K562 (cell line): ENCODE measurements around the gene MACF1. TPM values are rescaled to one million over a fixed set of nuclear protein-coding genes. Genes with fewer than 3 reads are reported as not detected.

Experiments
- ATF1 ChIP-seq, 2 experiments: fragments of 450-650 bp in 1 of 2; IDR thresholded peaks; 2 replicates each; pipeline ENCODE4 v1.6.1; 2016; ENCODE audit warnings: missing compliant biosample characterization in 1 of 2, missing genetic modification characterization in 1 of 2
- ATF4 ChIP-seq: fragments of 450-650 bp; formaldehyde crosslinking; IDR thresholded peaks from 2 replicates; pipeline ENCODE4 v1.4.0; 2022; ENCODE audit warnings: mild to moderate bottlenecking, moderate library complexity
- CAMTA2 ChIP-seq: fragments of 250-450 bp; sonication (Bioruptor Pico); conservative IDR thresholded peaks from 2 replicates; pipeline ENCODE4 v1.5.1; 2022
- CBFA2T2 ChIP-seq: fragments of 450-650 bp; conservative IDR thresholded peaks from 2 replicates; pipeline ENCODE4 v1.6.1; 2017; ENCODE audit warnings: mild to moderate bottlenecking
- DMBX1 ChIP-seq: fragments of 250-450 bp; sonication (Bioruptor Pico); IDR thresholded peaks from 2 replicates; pipeline ENCODE4 v1.8.0; 2022; ENCODE audit warnings: inconsistent platforms, mild to moderate bottlenecking, moderate library complexity, borderline replicate concordance
- ELF4 ChIP-seq: fragments of 450-650 bp; formaldehyde crosslinking; IDR thresholded peaks from 2 replicates; pipeline ENCODE4 v1.4.0; 2022; ENCODE audit warnings: missing genetic modification characterization
- HDAC8 ChIP-seq: fragments of 450-650 bp; IDR thresholded peaks from 2 replicates; pipeline ENCODE4 v1.6.1; 2016; ENCODE audit warnings: mild to moderate bottlenecking, missing genetic modification characterization, moderate library complexity, missing compliant biosample characterization
- NR2C2 ChIP-seq, 2 experiments: fragments of 200-800 bp in 1 of 2; sonication (Bioruptor generic) in 1 of 2; sonication (generic) in 1 of 2; formaldehyde crosslinking in 1 of 2; IDR thresholded peaks; 2 replicates each; pipeline versions ENCODE4 v1.6.1 to v1.8.0; 2016 to 2022; ENCODE audit warnings: mild to moderate bottlenecking in 1 of 2, missing compliant biosample characterization in 1 of 2, missing genetic modification characterization in 1 of 2, missing genetic modification reagents in 1 of 2
- NRF1 ChIP-seq, 2 experiments: fragments of 450-650 bp; IDR thresholded peaks in 1 of 2; conservative IDR thresholded peaks in 1 of 2; 2 replicates each; pipeline ENCODE4 v1.6.1; 2014; ENCODE audit warnings: mild to moderate bottlenecking in 2 of 2
- PTTG1 ChIP-seq: fragments of 450-650 bp; IDR thresholded peaks from 2 replicates; pipeline ENCODE4 v1.6.1; 2016; ENCODE audit warnings: low read depth, mild to moderate bottlenecking, missing genetic modification characterization, missing compliant biosample characterization
- TAF9B ChIP-seq: fragments of 450-650 bp; IDR thresholded peaks from 2 replicates; pipeline ENCODE4 v1.6.1; 2018; ENCODE audit warnings: mild to moderate bottlenecking; ENCODE audit not compliant: partially characterized antibody
- TBL1XR1 ChIP-seq, 2 experiments: IDR thresholded peaks; 2 replicates each; pipeline ENCODE4 v1.6.1; 2012; ENCODE audit warnings: improper control_type of control experiment in 2 of 2, low read length in 2 of 2, mild to moderate bottlenecking in 1 of 2
- THRAP3 ChIP-seq: fragments of 450-650 bp; IDR thresholded peaks from 2 replicates; pipeline ENCODE4 v1.6.1; 2016; ENCODE audit warnings: mild to moderate bottlenecking, inconsistent platforms, borderline replicate concordance
- TOE1 ChIP-seq, 2 experiments: fragments of 450-650 bp in 1 of 2; sonication (generic) in 1 of 2; formaldehyde crosslinking in 1 of 2; IDR thresholded peaks; 2 replicates each; pipeline versions ENCODE4 v1.7.1 to v1.8.0; 2016 to 2022; ENCODE audit warnings: borderline replicate concordance in 2 of 2, mild to moderate bottlenecking in 2 of 2, antibody characterized with exemption in 1 of 2, inconsistent platforms in 1 of 2, low read depth in 1 of 2, missing genetic modification reagents in 1 of 2, moderate library complexity in 1 of 2
- ZBTB12 ChIP-seq: fragments of 250-450 bp; sonication (Bioruptor Pico); IDR thresholded peaks from 2 replicates; pipeline ENCODE4 v1.4.0; 2020
- ZBTB17 ChIP-seq: fragments of 450-650 bp; formaldehyde crosslinking; IDR thresholded peaks from 2 replicates; pipeline ENCODE4 v1.4.0; 2020; ENCODE audit warnings: mild to moderate bottlenecking
- ZNF3 ChIP-seq: fragments of 250-450 bp; sonication (Bioruptor Pico); IDR thresholded peaks from 2 replicates; pipeline ENCODE4 v1.5.0; 2021; ENCODE audit warnings: mild to moderate bottlenecking, moderate library complexity
- ZNF41 ChIP-seq: fragments of 250-450 bp; sonication (Bioruptor Pico); conservative IDR thresholded peaks from 2 replicates; pipeline ENCODE4 v1.4.0; 2020; ENCODE audit warnings: mild to moderate bottlenecking
- ZNF717 ChIP-seq: fragments of 250-450 bp; sonication (Bioruptor Pico); IDR thresholded peaks from 2 replicates; pipeline ENCODE4 v1.5.0; 2021
- polyA plus RNA-seq, 8 experiments: library from polyadenylated mRNA; depleted of rRNA in 4 of 8; stranded (reverse) in 5 of 8; unstranded in 3 of 8; fragments of >200 nt; fragmentation: Nextera tagmentation in 2 of 8; fragmentation: Illumina TruSeq in 1 of 8; extraction: Ambion mirVana in 2 of 8; extraction: Trizol in 1 of 8; gene quantifications; 2 replicates each; pipeline versions ENCODE4 v1.2.1 to v1.2.3, GENCODE V29; 2011 to 2014; ENCODE audit warnings: inconsistent platforms in 1 of 8, missing spikeins in 1 of 8
- total RNA-seq, 7 experiments: library from RNA; depleted of rRNA in 6 of 7; stranded (reverse); fragments of >200 nt in 6 of 7; fragmentation: Illumina TruSeq in 2 of 7; extraction: Trizol in 2 of 7; gene quantifications; 2 replicates each; pipeline versions ENCODE4 v1.2.1 to v1.2.3, GENCODE V29; 2011 to 2021; ENCODE audit warnings: low replicate concordance in 1 of 7
- TF ChIP-seq, protein P1 (sequence below): sonication (generic); formaldehyde crosslinking; IDR thresholded peaks from 2 replicates; pipeline ENCODE4 v1.8.1; 2023; ENCODE audit warnings: mild to moderate bottlenecking, missing genetic modification reagents
- TF ChIP-seq, protein P2 (sequence below): sonication (generic); formaldehyde crosslinking; IDR thresholded peaks from 2 replicates; pipeline ENCODE4 v1.8.1; 2022; ENCODE audit warnings: missing genetic modification reagents

MACF1 gene
- total and polyA plus RNA-seq, 9 of the 15 experiments (the other 6 are each of a cell fraction or from before 2014, with no cell fraction given) = 13.2 to 232 (median 112) TPM

- TF ChIP-seq ZNF41 (CRISPR knock-in tag) (0 out of 2 replicates have a peak, but pooled peaks have one; percentile 58), TOE1 (IDR thresholded peaks at IDR 0.05; ENCODE audit: borderline replicate concordance) (peak; percentile 51; the same call in 1 of the 2 replicates), TOE1 (CRISPR knock-in tag; IDR thresholded peaks at IDR 0.05; ENCODE audit: borderline replicate concordance, low read depth) (no peak), ZBTB17 (CRISPR knock-in tag) (0 out of 2 replicates have a peak, but pooled peaks have one; percentile 12), TBL1XR1 (IDR thresholded peaks at IDR 0.05; ENCODE audit: low read length in 2 of 2) (peak; percentile 21 to 55; a peak in 1 of 4 replicates), CBFA2T2 (peak; percentile 53), ZNF3 (no peak), PTTG1 (tag) (peak; percentile 22; the same call in 1 of the 2 replicates), ATF4 (CRISPR knock-in tag) (no peak), DMBX1 (CRISPR knock-in tag) (peak; percentile 90), ELF4 (peak; percentile 35; the same call in 1 of the 2 replicates), ZNF717 (CRISPR knock-in tag) (no peak), HDAC8 (tag) (no peak; the same call in 1 of the 2 replicates), THRAP3 (no peak), NRF1 (conservative IDR thresholded peaks at IDR 0.05 in 1 of 2, IDR thresholded peaks at IDR 0.05 in 1 of 2) (peak in 1 of 2 experiments; percentile 41; a peak in 1 of 4 replicates), ZBTB12 (0 out of 2 replicates have a peak, but pooled peaks have one; percentile 11), ATF1 (CRISPR knock-in tag; IDR thresholded peaks at IDR 0.05) (no peak), ATF1 (tag; IDR thresholded peaks at IDR 0.05) (peak; percentile 62), NR2C2 (CRISPR knock-in tag; IDR thresholded peaks at IDR 0.05) (no peak), NR2C2 (tag; IDR thresholded peaks at IDR 0.05) (peak; percentile 63), CAMTA2 (0 out of 2 replicates have a peak, but pooled peaks have one; percentile 16), TAF9B (no peak)
- TF ChIP-seq, protein P1, sequence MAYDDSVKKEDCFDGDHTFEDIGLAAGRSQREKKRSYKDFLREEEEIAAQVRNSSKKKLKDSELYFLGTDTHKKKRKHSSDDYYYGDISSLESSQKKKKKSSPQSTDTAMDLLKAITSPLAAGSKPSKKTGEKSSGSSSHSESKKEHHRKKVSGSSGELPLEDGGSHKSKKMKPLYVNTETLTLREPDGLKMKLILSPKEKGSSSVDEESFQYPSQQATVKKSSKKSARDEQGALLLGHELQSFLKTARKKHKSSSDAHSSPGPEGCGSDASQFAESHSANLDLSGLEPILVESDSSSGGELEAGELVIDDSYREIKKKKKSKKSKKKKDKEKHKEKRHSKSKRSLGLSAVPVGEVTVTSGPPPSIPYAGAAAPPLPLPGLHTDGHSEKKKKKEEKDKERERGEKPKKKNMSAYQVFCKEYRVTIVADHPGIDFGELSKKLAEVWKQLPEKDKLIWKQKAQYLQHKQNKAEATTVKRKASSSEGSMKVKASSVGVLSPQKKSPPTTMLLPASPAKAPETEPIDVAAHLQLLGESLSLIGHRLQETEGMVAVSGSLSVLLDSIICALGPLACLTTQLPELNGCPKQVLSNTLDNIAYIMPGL (CRISPR knock-in tag) = no peak
- TF ChIP-seq, protein P2, sequence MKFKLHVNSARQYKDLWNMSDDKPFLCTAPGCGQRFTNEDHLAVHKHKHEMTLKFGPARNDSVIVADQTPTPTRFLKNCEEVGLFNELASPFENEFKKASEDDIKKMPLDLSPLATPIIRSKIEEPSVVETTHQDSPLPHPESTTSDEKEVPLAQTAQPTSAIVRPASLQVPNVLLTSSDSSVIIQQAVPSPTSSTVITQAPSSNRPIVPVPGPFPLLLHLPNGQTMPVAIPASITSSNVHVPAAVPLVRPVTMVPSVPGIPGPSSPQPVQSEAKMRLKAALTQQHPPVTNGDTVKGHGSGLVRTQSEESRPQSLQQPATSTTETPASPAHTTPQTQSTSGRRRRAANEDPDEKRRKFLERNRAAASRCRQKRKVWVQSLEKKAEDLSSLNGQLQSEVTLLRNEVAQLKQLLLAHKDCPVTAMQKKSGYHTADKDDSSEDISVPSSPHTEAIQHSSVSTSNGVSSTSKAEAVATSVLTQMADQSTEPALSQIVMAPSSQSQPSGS (CRISPR knock-in tag) = no peak
Observed at GRCh38 chr1:39385067-39385988, 180.8 kb downstream of the MACF1 start (continued).
